ENCODE measurements around the gene BMERB1.
"Not testable (repeated sequence)": the region's sequence is repeated elsewhere in the genome, so short reads cannot be mapped to it uniquely, and the experiment has no call there.

The BMERB1 gene

DNA sequence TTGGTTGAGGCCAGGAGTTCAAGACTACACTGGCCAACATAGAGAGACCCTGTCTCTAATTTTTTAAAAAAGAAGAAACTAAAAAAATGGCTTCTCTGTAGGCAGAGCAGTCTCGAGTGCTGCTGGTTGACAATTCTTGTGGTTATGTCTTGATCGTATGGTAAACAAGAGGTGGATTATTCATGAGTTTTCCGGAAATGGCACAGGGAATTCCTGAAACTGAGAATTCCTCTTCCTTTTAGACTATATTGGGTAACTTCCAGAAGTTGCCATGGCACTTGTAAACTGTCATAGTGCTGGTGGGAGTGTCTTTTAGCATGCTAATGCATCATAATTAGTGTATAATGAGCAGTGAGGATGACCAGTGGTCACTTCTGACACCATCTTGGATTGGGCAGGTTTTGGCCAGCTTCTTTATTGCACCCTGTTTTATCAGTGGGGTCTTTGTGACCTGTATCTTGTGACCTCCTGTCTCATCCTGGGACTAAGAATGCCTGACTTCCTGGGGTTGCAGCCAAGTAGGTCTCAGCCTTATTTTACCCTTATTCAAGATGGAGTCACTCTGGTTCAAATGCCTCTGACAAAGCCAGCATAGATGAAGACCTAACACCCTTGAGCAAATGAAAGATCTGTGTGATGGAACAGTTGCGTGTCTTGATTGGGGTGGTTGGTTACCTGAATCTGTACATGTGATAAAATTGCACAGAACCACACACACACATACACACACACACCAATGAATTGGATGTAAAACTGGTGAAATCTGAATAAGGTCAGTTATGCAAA lies 30.2 kb downstream of the BMERB1 start:
- no peak for DNase-seq

DNA sequence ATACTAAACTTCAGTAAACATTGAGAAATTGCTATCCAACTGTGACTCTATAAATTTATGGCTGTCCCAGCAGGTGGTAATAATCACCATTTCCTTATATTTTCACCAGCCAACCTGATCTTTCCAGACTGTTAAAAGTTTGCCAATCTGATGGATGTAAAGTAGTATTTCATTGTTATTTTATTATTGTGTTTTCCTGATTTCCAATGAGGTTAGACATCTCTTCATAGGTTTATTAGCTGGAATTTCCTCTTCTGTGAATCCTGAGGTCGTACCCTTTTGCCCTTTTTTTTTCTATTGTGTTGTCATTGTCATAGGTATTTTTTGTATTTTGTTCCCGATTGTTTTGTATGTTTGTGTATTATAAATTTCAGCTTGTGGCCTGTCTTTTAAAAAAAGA lies 31.7 kb downstream of the BMERB1 start:
- no peak for DNase-seq

DNA sequence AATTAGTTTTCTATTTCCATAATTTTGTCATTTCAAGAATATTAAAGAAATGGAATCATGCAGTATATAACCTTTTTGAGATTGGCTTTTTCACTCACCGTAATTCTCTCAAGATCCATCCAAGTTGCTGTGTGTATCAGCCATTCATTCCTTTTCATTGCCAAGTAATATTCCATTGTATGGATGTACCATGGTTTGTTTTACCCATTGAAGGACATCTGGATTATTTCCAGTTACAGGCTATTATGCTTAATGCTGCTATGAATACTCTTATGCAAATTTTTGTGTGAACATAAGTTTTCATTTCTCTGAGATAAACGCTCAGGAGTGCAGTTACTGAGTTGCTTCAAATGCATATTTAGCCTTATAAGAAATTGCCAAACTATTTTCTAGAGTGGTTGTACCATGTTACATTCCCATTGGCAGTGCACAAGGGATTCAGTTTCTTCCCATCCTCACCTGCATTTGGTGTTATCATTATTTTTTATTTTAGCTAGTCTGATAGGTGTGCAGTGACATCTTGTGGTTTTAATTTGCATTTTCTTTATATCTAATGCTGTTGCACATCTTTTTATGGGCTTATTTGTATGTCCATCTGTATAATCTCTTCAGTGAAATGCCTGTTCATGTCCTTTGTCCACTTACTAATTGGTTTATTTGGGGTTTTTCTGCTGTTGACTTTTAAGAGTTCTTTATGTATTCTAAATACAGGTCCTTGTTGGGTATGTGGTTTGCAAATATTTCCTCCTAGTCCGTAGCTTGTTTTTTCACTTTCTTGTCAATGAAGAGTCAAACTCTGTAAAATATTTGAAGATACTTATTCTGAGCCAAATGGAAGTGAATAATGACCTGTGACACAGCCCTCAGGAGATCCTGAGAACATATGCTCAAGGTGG lies 32.7 kb downstream of the BMERB1 start:
- DNase-seq, result no peak

DNA sequence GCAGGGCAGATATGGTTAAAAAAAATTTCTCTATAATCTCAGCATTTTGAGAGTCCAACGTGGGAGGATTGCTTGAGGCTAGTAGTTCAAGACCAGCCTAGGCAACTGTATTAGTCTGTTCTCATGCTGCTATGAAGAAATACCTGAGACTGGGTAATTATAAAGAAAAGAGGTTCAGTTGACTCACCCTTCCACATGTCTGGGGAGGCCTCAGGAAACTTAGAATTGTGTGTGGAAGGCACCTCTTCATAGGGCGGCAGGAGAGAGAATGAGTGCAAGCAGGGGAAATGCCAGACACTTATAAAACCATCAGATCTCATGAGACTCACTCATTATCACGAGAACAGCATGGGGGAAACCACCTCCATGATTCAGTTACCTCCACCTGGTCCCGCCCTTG lies 42.6 kb downstream of the BMERB1 start:
- not testable (repeated sequence) for DNase-seq

DNA sequence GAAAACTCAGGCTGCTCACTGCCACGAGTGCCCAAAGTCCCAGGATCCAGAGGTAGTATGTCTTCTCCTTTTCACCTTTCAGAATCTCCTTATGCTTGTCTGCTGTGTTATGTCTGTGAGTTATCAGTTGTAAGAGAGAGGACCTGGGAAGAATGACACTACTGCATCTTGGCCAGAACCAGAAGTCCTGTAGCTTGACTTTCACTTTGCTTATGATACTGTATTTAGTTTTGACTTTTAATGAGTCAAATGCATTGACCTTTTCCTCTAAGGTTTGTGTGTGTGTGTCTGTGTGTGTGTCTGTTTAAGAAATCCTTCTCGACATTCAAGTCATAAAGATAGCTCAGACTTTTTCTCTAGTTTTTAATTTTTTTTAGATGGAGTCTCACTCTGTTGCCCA lies 43.4 kb downstream of the BMERB1 start:
- DNase-seq, result no peak

DNA sequence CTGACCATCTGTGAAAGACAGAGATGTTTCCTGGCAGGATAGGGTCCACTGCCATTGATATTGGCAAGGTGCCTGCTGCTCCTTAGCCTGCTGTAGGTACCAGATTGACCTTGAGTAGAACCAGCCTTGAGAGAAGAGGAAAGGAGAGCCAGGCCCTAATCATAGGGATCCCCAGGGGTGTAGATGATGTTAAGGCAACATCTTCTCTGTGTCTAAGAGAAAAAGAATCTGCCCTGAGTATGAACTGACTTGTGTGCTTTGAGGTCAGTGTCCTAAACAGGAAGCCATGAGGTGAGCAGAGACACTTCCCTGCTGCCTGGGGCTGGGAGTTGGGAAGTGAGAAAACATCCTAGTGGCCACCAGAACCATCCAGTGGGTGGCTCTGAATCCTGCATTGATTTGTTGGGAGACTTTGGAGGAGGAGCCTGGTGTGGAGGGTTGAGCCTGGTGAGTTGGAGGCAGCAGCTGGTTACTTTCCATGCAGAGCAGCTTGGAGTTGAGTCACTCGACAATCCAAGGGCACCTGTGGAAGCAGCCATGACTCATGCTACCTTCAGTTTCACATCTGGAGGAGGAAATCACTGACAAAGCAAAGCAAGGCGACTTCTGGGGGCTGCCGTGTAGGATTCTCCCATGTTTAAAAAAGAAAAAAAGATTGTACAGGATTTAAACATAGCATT lies 47.8 kb downstream of the BMERB1 start:
- DNase-seq, result no peak

DNA sequence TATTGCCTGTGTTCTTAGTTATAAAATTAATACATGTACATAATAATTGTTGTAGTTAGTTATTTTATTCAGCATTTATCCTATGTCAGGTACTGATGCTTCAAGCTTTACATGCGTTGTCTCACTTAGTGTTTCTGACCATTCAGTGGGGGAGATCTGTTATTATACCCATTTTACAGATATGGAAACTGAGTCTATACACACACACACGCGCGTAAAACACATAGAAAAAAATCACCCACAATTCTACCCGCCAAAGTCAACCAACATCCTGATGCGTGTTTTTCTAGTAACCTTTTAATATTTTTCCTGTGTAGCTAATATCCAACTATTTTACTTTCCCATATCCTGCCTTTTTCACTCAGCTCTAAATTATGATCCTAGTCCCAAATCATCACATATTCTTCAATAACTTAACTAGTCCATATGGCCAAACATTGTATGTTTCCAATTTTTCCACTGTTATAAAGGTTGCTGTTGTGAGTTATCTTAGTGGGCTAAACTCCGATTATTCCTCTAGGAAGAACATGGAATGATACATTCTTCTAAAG lies 48.4 kb downstream of the BMERB1 start:
- no peak for DNase-seq

DNA sequence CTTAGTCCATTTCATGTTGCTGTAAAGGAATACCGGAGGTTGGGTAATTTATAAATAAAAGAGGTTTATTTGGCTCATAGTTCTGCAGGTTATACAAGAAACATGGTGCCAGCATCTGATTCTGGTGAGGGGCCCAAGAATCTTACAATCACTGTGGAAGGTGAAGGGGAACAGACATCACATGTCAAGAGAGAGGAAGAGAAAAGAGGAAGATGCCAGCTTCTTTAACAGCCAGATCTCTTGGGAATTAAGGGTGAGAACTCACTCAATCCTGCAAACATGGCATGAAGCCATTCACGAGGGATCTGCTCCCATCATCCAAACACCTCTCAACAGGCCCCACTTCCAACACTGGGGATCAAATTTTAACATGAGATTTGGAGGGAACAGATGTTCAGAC lies 49.5 kb downstream of the BMERB1 start:
- no peak for DNase-seq

DNA sequence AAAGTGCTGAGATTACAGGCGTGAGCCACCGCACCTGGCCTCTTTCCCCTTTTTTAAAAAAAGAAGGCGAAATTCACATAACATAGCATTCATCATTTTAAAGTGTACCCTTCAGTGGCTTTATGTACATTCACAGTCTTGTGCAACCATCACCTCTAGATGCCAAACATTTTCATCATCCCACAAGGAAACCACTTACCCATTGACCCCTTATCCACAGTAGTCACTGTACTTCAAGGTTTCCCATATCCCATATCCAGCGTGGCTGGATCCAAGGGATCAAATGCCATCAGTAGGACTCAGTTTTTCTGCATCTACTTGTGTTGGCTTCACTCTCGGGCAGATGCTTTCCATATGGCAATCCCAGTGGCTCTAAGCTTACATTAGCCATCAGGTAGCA lies 50.3 kb downstream of the BMERB1 start:
- DNase-seq, result no peak

DNA sequence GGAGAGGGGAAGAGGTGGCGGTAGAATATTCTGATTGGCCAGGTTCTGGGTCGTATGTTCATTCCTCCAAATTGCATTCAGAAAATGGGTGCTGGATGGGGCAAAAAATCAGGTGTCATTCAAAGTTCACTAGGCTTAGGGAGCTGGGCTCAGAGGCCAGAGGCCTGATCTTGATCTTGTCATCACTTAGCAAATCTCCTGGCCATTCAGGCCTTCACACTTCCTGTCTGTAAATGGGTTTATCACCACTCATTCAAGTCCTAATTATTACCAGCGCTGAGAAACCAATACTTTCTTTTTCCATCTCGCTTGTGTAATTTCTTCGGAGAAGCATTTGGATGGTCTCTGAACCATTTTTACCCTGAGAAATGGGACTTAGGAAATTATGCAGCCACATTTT lies 50.8 kb downstream of the BMERB1 start:
- DNase-seq, result no peak

DNA sequence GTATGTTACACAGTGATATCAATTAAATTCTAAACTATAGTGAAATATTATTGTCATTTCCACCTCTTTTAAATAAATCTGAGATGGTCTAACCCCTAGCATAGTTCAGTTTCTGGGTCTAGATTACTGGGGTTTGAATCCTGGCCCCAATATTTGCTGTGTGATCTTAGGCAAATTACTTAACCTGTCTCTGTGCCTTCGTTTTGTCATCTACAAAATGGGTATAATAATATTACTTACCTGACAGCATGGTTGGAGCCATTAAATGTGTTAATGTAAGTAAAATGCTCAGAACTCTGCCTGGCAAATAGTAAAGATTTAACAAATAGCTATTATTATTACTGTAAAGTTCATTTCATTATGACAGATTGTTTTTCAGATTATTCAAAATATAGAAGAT lies 52.3 kb downstream of the BMERB1 start:
- DNase-seq, result no peak

DNA sequence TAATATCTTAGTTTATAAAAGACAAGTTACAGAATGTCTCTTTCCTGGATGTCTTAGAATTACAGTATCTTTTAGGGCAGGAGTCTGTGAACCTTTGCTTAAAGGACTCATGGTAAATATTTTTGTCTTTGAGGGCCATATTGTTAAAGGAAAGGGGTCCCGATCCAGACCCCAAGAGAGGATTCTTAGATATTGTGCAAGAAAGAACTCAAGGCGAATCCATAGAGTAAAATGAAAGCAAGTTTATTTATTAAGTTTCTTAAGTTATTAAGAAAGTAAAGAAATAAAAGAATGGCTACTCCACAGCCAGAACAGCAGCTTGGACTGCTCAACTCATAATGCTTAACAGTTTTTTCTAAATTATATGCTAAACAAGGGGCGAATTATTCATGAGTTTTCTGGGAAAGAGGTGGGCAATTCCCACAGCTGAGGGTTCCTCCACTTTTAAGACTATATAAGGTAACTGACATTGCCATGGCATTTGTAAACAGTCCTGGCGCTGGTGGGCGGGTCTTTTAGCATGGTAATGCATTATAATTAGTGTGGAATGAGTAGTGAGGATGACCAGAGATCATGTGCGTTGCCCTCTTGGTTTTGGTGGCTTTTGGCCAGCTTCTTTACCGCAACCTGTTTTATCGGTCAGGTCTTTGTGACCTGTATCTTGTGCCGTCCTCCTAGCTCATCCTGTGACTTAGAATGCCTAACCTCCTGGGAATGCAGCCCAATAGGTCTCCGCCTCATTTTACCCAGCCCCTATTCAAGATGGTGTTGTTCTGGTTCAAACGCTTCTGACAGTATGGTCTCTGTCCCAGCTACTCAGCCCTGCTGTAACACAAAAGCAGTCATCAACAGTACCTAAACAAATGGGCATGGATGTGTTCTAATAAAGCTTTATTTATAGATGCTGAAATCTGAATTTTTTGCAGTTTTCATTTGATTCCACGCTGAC lies 53.2 kb downstream of the BMERB1 start:
- no peak for DNase-seq

DNA sequence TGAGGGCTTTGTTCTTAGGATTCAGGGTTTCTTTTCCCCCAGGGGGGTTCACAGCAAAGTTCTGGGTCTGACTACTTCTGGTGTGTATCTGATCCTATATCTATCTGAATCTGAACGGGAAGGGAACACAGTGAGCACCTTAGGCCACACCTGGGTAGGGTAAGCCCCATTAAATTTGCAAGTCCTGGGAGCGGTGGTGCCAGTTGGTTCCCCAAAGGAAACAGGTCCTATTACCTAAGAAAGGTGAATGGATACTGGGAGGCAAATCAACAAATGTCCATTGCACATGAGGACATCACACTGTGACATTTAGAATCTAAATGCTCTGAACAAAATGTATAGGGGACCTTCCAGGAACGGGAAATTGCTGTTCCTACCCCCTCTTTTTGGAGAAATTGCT lies 54.6 kb downstream of the BMERB1 start:
- DNase-seq, result no peak

DNA sequence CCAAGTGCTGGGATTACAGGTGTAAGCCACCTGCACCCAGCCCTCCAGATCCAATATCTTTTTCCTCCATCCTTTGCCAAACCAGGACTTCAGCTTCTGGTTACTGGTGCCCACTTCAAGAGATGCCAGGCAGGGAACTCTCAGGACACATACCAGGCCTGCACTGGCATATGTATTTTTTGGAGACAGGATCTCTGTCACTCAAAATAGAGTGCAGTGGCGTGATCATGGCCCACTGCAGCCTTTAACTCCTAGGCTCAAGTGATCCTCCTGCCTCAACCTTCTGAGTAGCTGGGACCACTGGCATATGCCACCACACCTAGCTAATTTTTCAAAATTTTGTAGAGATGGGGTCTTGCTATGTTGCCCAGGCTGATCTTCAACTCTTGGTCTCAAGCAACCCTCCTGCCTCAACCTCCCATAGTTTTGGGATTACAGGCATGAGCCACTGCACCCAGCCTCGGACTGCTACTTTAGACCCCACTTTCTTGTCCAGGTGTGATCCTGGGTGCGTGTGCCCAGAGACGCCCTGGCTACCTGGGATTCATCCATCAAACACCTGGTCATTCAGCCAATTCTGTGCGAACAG lies 55.8 kb downstream of the BMERB1 start:
- DNase-seq, result no peak

DNA sequence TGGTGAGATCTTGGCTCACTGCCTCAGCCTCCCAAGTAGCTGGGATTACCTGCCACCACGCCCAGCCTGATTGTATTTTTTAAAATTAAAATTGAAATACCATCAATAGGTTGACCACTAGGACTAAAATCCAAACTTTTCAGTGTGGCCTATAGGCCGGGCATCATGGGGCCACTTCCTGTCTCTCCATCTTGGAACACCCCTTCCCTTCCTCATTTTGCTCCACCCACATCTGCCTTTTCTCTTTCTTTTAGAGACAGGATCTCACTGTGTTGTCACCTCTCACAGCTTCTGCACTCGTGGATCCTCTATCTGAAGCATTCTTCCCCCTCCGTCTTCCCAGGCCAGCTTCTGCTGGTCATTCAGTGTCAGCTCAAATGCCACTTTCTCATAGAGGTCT lies 57.0 kb downstream of the BMERB1 start:
- DNase-seq, result no peak

DNA sequence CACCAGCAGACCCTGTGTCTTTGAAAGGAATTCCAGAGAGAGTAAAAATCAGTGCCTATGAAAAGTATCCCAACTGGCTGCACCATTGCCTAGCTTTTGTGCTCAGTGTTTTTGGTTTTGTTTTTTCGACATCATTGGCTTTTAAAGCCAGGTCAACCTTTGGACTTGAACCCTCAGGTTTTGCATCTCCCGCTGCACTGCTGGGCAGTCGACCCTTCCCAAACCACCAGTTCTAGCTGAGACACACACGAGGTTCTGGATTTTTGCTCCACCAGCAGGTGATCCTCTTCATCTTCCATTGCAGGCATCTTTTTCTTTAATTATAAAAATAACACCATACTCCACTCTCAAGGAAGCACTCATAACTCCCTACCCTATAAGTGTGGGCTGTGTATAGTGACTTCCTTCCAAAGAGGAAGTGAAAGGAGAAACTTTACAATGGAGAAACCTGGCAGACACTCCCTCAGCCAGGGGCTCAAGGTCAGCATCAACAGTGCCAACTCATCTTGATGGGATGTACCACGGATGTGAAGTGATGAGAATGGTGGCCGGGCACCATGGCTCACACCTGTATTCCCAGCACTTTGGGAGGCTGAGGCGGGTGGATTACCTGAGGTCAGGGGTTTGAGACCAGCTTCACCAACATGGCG lies 57.8 kb downstream of the BMERB1 start:
- no peak for DNase-seq

DNA sequence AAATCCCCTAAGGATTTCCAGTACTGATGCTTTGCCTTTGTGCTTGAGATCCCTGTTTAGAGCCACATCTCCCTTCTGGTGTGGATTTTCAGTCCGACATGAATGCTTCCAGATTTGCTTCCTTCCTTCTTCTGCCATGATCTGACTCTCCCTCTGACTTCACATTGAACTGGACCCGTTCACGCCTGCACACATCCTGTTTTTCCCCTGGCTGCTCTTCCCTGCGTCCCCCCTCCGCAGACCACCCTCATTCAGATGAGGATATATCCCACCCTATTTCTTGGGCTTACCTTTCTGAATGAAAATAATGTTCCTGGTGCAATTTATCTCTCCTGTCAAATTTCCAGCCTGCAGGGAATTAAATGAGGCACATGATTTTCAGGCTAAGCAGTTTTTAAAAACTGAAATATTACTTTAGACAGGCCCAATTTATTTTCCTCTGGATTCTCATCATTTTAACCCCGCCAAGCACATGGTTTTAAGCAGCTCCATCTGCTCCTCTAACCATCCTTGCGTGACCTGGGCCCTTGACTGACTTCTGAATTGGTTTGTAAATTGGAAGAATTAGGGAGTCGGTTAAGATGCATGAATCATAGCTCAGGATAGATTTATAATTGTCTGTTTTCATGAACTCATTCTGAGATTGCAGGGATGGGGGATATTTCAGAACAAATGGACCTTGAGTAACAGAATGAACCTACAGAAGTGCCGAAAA lies 59.2 kb downstream of the BMERB1 start:
- DNase-seq, result no peak

DNA sequence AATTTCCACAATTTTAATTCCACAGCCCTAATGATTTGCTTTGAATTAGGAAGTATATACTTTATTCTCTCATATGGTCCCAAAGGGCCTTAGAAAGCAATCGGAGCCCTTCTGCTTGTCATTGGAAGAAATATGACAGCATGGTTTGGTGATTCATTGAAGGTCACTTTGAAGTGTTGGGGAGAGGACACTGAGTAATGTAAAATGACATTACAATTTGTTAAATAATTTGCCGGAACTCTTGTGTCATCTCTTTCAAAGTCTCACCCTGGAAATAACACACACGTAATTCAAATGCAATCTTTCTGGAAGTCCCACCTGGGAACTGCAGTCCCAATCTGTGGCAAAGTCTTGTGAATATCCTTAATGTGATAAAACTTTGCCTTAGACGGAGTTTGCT lies 59.8 kb downstream of the BMERB1 start:
- DNase-seq, result no peak

DNA sequence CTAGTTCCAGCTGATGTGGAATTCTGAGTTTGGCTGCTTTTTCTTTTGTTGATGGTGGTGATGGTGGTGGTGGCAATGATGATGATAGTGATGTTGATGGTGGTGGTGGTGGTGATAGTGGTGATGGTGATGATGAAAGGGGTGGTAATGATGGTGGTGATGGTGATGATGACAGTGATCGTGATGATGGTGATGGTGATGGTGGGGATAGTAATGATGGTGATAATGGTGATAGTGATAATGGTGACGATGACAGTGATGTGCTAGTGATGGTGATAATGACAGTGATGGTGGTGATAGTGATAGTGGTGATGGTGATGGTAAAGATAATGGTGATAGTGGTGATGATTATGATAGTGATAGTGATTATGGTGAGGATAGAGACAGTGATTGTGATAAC lies 61.5 kb downstream of the BMERB1 start:
- no peak for DNase-seq

DNA sequence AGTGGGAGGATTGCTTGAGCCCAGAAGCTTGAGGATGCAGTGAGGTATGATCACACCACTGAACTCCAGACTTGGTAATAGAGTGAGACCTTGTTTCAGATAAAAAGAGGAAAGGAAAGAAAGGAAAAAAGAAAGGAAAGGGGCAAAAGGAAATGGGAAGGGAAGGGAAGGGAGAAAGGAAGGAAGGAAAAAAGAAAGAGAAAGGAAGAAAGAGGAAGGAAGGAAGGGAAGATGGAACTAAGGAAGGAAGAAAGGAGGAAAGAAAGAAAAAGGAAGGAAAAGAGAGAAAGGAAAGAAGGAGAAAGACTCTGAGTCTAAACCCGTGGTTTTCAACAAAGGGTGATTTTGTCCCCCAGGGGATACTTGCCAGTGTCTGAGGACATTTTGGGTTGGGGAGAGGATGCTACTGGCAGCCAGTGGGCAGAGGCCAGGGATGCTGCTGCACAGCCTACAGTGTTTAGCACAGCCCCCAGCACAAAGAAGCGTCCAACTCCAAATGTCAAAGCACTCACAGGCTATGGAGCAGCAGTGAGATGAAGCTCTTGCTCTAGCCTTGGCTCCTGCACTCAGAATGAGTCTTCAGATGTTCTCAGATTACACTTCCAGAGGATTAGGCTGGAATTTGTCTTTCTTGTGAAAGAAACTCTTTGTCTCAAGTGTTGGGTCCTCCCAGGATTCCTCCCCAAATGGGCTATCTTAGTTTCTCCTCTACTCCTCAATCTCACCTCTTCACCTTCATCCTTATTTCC lies 64.2 kb downstream of the BMERB1 start:
- no peak for DNase-seq
